ENCODE measurements around the gene SNX13. TPM values are rescaled to one million over a fixed set of nuclear protein-coding genes. Genes with fewer than 3 reads are reported as not detected.

Gene SNX13
- total and polyA plus RNA-seq, 9 of the 15 experiments (the other 6 are each of a cell fraction or from before 2014, with no cell fraction given): 5.6 to 33.2 (median 25.4) TPM

- TF ChIP-seq GTF2E2 (tag; IDR thresholded peaks at IDR 0.05) (no peak), PHF21A (IDR thresholded peaks at IDR 0.05; ENCODE audit: borderline replicate concordance, low read depth) (no peak), ID3 (CRISPR knock-in tag; IDR thresholded peaks at IDR 0.05) (no peak), ID3 (tag; IDR thresholded peaks at IDR 0.05) (no peak), CTCFL (IDR thresholded peaks at IDR 0.05; ENCODE audit: borderline replicate concordance, insufficient read depth, low read depth, low read length, poor library complexity, severe bottlenecking) (no peak)
These were observed 194.7 kb downstream of the SNX13 start (continued) for GRCh38 chr7:17745610-17746009.

GRCh38 chr7:17743316-17743715 lies 197.0 kb downstream of the SNX13 start:
- Histone ChIP-seq H3K27me3 (ENCODE audit: control insufficient read depth in 2 of 2, insufficient read depth in 2 of 2, low read length in 2 of 2) (no peaks in the 10 kb centered on the region), H3K9me3 (replicated peaks; ENCODE audit: control insufficient read depth, insufficient read depth, low read depth, low read length) (no peaks in the 10 kb centered on the region), H3K27ac (ENCODE audit: extremely low read depth, low read depth, low read length) (no peak overlapping the region), H3K9ac (ENCODE audit: insufficient read depth in 1 of 2, low read depth in 2 of 2, low read length in 2 of 2) (no peak overlapping the region), H3K4me2 (ENCODE audit: insufficient read depth, low read length) (no peak overlapping the region), H3K4me3 (no peak overlapping the region), H4K20me1 (replicated peaks; ENCODE audit: control insufficient read depth, insufficient read depth, low read length) (no peaks in the 10 kb centered on the region), H3K4me1 (replicated peaks in 1 of 2; ENCODE audit: control insufficient read depth in 2 of 2, insufficient read depth in 2 of 2, low read length in 2 of 2) (no peaks in the 10 kb centered on the region), H2AFZ (ENCODE audit: low read depth, low read length) (no peak overlapping the region), H3K9me1 (ENCODE audit: control insufficient read depth, insufficient read depth, low read length) (no peaks in the 10 kb centered on the region), H3K79me2 (ENCODE audit: control insufficient read depth, insufficient read depth, low read length) (no peaks in the 10 kb centered on the region), H3K36me3 (ENCODE audit: control insufficient read depth, insufficient read depth, low read length) (no peaks in the 10 kb centered on the region)
- WGBS (ENCODE audit: insufficient coverage, low coverage, missing lambda C conversion rate): 2% methylated on average over 3 of the region's 3 CpGs
- DNase-seq (ENCODE audit: extremely low read depth in 1 of 4, low spot score in 3 of 4) (no peak), FAIRE-seq (no peak), ATAC-seq (no peak)
- BruUV-seq (replicated peaks): no TSS peak
- CTCF ChIA-PET (ENCODE audit: low intra/inter-chr PET ratio): no interaction called here
- in situ Hi-C loops (cut with MboI) (no loop called here), intact Hi-C loops (cut with micrococcal nuclease) (no loop called here)
- POLR2A ChIA-PET: no interaction called here
- TF ChIP-seq ZBTB9 (CRISPR knock-in tag; IDR thresholded peaks at IDR 0.05) (no peak), SOX6 (IDR thresholded peaks at IDR 0.05) (no peak), POLR2AphosphoS2 (IDR thresholded peaks at IDR 0.05; ENCODE audit: low read length) (no peak), CBX2 (IDR thresholded peaks at IDR 0.05; ENCODE audit: insufficient read depth, low read length, poor library complexity, severe bottlenecking) (no peak), ZFX (CRISPR knock-in tag; IDR thresholded peaks at IDR 0.05) (no peak), ZKSCAN8 (CRISPR knock-in tag; IDR thresholded peaks at IDR 0.05) (no peak), ZBTB8A (IDR thresholded peaks at IDR 0.05; ENCODE audit: partially characterized antibody) (no peak), ZSCAN29 (IDR thresholded peaks at IDR 0.05) (no peak), IRF9 (tag; IDR thresholded peaks at IDR 0.05) (no peak), ZNF511 (CRISPR knock-in tag; IDR thresholded peaks at IDR 0.05) (no peak), NFYB (IDR thresholded peaks at IDR 0.05; ENCODE audit: extremely low read depth, insufficient read length) (no peak), SIX5 (IDR thresholded peaks at IDR 0.05; ENCODE audit: borderline replicate concordance in 1 of 2, insufficient read depth in 1 of 2, low read depth in 1 of 2, low read length in 2 of 2) (no peak)

Measured in K562 (cell line).